Measurements from ENCODE around the gene PPP1R1C. TPM values are rescaled to one million over a fixed set of nuclear protein-coding genes. Genes with fewer than 3 reads are reported as not detected.
"Not testable (repeated sequence)": the region's sequence is repeated elsewhere in the genome, so short reads cannot be mapped to it uniquely, and the experiment has no call there.

Gene PPP1R1C
- total and polyA plus RNA-seq, 7 donors = 0.83 to 3.5 (median 3.0) TPM; not detected in 4

DNA sequence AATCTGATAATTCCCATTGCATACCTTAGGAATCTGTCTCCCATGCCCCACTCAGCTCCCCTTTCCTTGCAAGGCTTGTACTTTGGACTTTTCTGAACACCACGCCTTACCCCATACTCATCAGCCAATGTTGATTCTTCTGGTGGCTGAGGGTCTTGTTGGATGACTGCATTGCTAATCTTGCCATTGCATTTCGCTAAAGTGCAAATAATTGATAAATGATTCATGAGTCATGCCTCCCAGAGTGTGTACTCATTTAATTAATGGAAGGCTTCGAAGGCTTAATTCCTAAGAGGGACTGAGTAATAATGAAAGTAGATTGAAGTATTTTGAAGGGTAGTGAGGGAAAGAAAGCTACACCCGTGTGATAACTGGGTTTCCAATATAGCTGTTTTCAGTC lies 28.0 kb upstream of the PPP1R1C start:
- intact Hi-C loops (cut with DNase I) = no loop called here
- WGBS, 2 donors = 70 to 76% methylated on average over 4 of the region's 4 CpGs
- Histone ChIP-seq H3K4me3 (no peak overlapping the region), H3K36me3 (no peaks in the 10 kb centered on the region), H3K27ac (no peak overlapping the region), H3K9me3 (no peaks in the 10 kb centered on the region), H3K27me3 (no peaks in the 10 kb centered on the region), H3K4me1 (peaks cover 0 to 15% (median 0%) of the 10 kb centered on the region in 4 donors)
- DNase-seq = no peak
- TF ChIP-seq, protein P1, sequence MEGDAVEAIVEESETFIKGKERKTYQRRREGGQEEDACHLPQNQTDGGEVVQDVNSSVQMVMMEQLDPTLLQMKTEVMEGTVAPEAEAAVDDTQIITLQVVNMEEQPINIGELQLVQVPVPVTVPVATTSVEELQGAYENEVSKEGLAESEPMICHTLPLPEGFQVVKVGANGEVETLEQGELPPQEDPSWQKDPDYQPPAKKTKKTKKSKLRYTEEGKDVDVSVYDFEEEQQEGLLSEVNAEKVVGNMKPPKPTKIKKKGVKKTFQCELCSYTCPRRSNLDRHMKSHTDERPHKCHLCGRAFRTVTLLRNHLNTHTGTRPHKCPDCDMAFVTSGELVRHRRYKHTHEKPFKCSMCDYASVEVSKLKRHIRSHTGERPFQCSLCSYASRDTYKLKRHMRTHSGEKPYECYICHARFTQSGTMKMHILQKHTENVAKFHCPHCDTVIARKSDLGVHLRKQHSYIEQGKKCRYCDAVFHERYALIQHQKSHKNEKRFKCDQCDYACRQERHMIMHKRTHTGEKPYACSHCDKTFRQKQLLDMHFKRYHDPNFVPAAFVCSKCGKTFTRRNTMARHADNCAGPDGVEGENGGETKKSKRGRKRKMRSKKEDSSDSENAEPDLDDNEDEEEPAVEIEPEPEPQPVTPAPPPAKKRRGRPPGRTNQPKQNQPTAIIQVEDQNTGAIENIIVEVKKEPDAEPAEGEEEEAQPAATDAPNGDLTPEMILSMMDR (IDR thresholded peaks at IDR 0.05) = no peak
- TF ChIP-seq EP300 (IDR thresholded peaks at IDR 0.05) (no peak), POLR2AphosphoS5 (IDR thresholded peaks at IDR 0.05) (no peak), POLR2A (IDR thresholded peaks at IDR 0.05) (no peak)

DNA sequence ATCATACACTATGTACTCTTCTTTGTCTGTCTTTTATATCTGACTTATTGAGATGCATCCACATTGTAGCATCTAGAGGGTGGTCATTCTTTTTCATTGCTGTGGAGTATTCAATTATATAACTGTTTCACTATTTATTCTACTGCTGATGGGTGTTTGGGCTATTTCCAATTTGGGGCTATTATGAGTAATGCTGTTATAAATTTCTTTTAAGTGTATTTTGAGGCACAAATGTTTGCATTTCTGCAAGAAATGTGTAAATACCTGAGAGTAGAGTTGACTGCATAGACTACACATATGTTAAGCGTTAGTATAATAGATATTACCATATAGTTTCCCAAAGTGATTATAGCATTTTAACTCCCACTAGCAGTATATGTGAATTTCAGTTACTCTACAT lies 26.9 kb upstream of the PPP1R1C start:
- Histone ChIP-seq H3K4me3 (no peak overlapping the region), H3K27ac (no peak overlapping the region), H3K27me3 (no peaks in the 10 kb centered on the region), H3K4me1 (peaks cover 0 to 15% (median 0%) of the 10 kb centered on the region in 4 donors), H3K36me3 (no peaks in the 10 kb centered on the region), H3K9me3 (no peaks in the 10 kb centered on the region)
- TF ChIP-seq POLR2AphosphoS5 (IDR thresholded peaks at IDR 0.05) (no peak), EP300 (IDR thresholded peaks at IDR 0.05) (no peak), POLR2A (IDR thresholded peaks at IDR 0.05) (no peak)
- TF ChIP-seq, protein P1 (IDR thresholded peaks at IDR 0.05) = no peak
- DNase-seq = no peak
- 94 to 96% methylated on average over 1 of the region's 1 CpG for WGBS, 2 donors
- intact Hi-C loops (cut with DNase I) = no loop called here

DNA sequence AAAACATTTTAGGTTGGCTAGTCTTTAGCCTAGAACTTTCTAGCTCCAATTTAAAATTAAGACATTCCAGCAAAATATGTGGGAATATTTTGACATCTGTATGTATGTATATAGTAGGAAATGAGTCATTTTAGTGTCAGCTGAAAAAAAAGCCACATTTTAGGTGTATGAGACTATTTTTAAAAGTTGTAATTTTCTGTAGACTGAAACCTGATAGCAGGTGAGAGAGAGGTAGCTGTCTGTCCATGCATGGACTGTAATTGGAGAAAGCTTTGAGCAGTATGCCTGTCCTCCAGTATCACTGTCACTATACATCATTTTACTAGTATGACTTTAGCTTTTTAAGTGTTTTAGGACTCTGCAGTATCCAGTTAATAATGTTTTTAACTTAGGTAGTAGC lies 26.1 kb upstream of the PPP1R1C start:
- Histone ChIP-seq H3K36me3 (no peaks in the 10 kb centered on the region), H3K4me1 (peaks cover 0 to 7% (median 0%) of the 10 kb centered on the region in 4 donors), H3K27ac (no peak overlapping the region), H3K9me3 (no peaks in the 10 kb centered on the region), H3K27me3 (no peaks in the 10 kb centered on the region), H3K4me3 (no peak overlapping the region)
- no peak for TF ChIP-seq POLR2A (IDR thresholded peaks at IDR 0.05)
- no peak for TF ChIP-seq EP300 (IDR thresholded peaks at IDR 0.05)
- no peak for TF ChIP-seq POLR2AphosphoS5 (IDR thresholded peaks at IDR 0.05)
- TF ChIP-seq, protein P1 (IDR thresholded peaks at IDR 0.05) = no peak
- intact Hi-C loops (cut with DNase I) = no loop called here
- DNase-seq = no peak

DNA sequence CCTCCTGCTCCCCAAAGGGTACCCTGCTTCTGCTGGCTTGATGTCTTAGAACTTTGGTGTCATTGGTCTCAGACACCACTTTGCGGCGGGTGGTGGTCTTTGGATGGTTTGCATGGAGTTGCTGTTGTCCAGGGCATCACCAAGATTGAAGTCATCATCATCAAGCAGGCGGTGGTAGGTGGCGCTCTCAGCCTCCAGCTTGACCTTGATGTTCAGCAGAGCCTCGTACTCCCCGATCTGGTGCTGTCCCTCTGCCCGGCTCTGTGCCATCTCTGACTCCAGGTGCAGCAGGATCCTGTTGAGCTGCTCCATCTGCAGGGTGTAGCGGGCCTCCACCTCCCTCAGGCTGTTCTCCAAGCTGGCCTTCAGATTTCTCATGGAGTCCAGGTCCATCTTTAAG lies 24.5 kb upstream of the PPP1R1C start:
- H3K27ac ChIP-seq; H3K27me3 ChIP-seq; H3K4me1 ChIP-seq; DNase-seq; intact Hi-C loops (cut with DNase I); H3K4me3 ChIP-seq; H3K9me3 ChIP-seq; H3K36me3 ChIP-seq: not testable (repeated sequence)
- 94 to 95% methylated on average over 8 of the region's 8 CpGs for WGBS, 2 donors

DNA sequence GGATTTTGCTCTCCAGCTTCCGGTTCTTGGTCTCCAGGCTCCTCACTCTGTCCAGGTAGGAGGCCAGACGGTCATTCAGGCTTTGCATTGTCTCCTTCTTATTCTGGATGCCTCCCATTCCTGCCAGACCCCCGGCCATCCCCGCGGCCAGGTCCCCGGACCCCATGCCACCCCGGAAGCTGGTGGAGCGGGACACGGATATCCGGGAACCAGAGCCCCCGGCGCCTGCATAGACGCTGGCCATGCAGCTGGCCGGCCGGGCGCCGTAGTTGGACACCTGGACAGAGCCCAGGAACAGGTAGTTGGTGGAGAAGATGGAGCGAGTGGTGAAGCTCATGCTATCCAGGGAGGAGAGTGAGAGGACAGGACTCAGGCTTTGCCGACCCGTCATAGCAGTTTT lies 23.5 kb upstream of the PPP1R1C start:
- TF ChIP-seq EP300 (IDR thresholded peaks at IDR 0.05) (no peak), POLR2A (IDR thresholded peaks at IDR 0.05) (no peak), POLR2AphosphoS5 (IDR thresholded peaks at IDR 0.05) (no peak)
- TF ChIP-seq, protein P1 (IDR thresholded peaks at IDR 0.05) = no peak
- Histone ChIP-seq H3K27ac (no peak overlapping the region), H3K4me1 (no peaks in the 10 kb centered on the region), H3K36me3 (no peaks in the 10 kb centered on the region), H3K9me3 (peaks cover 0 to 4% (median 0%) of the 10 kb centered on the region in 4 donors), H3K4me3 (no peak overlapping the region), H3K27me3 (no peaks in the 10 kb centered on the region)
- intact Hi-C loops (cut with DNase I) = no loop called here
- WGBS, 2 donors = 96% methylated on average over 20 of the region's 20 CpGs
- no peak for DNase-seq
